HG03378 (cell line): Measurements from ENCODE around the gene BCL2.
"Not testable (repeated sequence)": the region's sequence is repeated elsewhere in the genome, so short reads cannot be mapped to it uniquely, and the experiment has no call there.

Source experiments
- ATAC-seq: cut with Tn5 transposase; IDR thresholded peaks from one replicate; pipeline ENCODE4 v1.9.1; 2021; ENCODE audit warnings: mild to moderate bottlenecking, moderate library complexity; ENCODE audit not compliant: unreplicated experiment

Gene BCL2

GRCh38 chr18:63206433-63207142 is 113.0 kb downstream of the BCL2 start:
- ATAC-seq, result no peak

GRCh38 chr18:63205791-63206252 is 113.7 kb downstream of the BCL2 start:
- ATAC-seq, result no peak

DNA sequence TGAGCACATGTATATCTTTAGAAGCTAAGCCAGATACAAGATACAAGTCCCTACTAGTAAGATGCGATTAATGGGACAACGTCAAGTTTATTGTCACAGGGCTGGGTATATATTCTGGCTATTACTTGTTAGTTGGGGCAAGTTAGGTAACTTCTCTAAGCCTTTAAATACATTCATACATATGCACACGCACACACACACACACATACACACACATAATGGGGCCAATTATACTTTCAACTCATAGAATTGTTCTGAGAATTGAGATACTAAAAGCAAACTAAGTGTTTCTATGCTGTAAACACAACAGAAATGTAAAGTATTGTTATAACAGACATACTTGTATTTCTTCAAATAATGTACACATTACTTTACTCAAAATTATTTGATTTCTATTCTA is 116.1 kb downstream of the BCL2 start:
- ATAC-seq, result no peak

- no peak for ATAC-seq
Measured at GRCh38 chr18:63202828-63203227, 116.7 kb downstream of the BCL2 start.

DNA sequence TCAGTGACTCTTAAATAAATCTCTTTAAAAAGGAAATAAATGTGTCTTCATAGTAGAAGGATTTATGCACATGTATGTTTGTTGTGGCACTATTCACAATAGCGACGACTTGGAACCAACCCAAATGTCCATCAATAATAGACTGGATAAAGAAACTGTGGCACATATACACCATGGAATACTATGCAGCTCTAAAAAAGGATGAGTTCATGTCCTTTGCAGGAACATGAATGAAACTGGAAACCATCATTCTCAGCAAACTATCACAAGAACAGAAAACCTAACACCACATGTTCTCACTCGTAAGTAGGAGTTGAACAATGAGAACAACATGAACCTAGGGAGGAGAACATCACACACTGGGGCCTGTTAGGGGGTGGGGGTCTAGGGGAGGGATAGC is 118.1 kb downstream of the BCL2 start:
- not testable (repeated sequence) for ATAC-seq

DNA sequence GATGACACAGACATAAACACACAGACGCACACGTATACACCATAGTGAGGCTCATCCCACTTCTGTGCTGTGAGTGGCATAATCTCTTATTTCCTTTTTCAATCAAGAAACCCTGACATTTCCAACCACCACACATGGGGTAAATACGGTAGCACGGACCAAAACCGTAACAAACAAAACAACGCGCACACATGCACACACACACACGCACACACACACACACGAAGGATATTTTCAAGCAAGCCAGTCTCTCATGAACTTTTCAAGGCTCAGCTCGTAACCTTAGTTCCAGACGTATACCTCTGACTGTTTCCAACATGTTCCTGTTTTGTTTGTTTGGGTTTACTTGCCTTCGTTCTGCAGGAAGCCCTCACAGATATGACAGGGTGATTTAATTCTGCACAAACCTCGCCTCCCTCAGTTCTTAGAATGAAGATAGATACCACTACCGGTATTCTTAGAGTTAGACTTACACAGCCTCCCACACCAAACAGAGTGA is 119.8 kb downstream of the BCL2 start:
- ATAC-seq, result peak; percentile 53

GRCh38 chr18:63198868-63199742 is 120.5 kb downstream of the BCL2 start:
- ATAC-seq, result no peak

GRCh38 chr18:63198098-63198760 is 121.3 kb downstream of the BCL2 start:
- no peak for ATAC-seq

DNA sequence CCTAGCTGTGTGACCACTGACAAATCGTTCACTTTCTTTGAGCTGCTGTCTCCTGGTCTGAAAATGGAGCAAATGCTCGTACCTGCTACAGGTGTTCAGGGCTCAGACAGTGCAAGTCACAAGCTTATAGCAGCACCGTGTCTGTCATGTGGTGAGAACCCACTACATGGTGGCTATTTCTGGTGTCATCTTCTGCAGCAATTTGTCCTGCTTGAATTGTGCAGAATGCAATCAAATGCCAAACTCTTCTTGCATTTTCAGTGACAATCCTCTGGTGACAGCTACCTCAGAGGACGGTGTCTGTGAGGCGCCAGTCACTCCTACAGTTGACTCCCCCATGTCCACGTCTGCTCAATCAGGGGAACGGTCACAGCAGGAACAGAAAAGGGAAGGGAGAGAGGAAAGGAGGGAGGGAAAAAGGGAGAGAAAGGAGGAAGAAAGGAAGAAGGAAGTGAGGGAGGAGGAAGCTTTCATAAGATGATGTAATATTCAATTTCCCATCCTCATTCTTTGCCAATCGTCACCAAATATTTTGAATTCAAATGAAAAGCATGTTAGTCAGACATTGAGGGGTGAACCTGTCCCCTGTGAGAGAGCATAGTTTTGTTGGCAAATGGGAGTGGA is 122.2 kb downstream of the BCL2 start:
- no peak for ATAC-seq

- no peak for ATAC-seq
Measured at GRCh38 chr18:63195326-63196159, 124.0 kb downstream of the BCL2 start.

DNA sequence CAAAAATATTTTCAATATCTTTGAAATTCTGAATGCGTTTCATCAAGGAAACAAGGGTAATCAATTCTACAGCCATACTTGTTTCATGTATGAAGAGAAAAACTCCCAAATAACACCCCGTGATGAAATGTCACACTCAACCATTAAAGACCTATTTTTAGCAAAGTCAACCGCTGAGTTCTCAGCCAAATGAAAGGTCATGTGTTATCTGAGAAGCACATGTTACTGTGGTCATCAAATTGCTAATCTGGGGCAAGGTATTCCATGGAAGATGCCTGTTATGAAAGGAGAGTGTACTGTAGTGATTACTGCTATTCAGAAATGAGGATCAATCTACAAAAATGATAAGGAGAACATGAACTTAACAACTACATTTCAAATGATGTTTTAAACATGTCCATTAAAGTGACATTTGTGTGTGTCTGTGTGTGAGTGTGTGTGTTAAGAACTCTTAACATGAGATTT is 126.7 kb downstream of the BCL2 start:
- peak; percentile 76 for ATAC-seq

- ATAC-seq, result peak; percentile 19
Measured at GRCh38 chr18:63192126-63192884, 127.3 kb downstream of the BCL2 start.

- no peak for ATAC-seq
Measured at GRCh38 chr18:63191413-63191812, 128.2 kb downstream of the BCL2 start.

- not testable (repeated sequence) for ATAC-seq
Measured at GRCh38 chr18:63190838-63191237, 128.7 kb downstream of the BCL2 start.

DNA sequence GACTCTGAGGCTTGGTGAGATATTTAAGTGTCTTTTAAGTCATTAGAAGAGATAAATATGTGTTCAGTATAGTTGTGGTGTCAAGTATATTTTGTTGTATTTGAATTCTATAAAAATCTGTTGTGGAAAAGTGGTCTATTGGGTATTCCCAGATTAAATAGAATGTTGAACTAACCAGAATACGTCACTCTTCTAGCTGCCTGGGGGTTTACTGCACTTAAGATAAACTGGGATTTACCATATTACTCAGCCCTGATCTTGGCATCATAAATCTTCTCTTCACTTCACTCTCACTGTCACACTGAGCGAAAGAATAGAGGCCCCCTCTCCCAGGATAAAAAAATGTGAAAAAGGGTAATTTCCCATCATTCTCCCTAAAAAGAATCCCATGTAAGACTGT is 129.8 kb downstream of the BCL2 start:
- ATAC-seq, result no peak

- no peak for ATAC-seq
Measured at GRCh38 chr18:63189041-63189440, 130.5 kb downstream of the BCL2 start.

- no peak for ATAC-seq
Measured at GRCh38 chr18:63187791-63188460, 131.6 kb downstream of the BCL2 start.

GRCh38 chr18:63187223-63187574 is 132.4 kb downstream of the BCL2 start:
- no peak for ATAC-seq
